ENCODE data around the gene TSEN15.

TSEN15 gene

DNA sequence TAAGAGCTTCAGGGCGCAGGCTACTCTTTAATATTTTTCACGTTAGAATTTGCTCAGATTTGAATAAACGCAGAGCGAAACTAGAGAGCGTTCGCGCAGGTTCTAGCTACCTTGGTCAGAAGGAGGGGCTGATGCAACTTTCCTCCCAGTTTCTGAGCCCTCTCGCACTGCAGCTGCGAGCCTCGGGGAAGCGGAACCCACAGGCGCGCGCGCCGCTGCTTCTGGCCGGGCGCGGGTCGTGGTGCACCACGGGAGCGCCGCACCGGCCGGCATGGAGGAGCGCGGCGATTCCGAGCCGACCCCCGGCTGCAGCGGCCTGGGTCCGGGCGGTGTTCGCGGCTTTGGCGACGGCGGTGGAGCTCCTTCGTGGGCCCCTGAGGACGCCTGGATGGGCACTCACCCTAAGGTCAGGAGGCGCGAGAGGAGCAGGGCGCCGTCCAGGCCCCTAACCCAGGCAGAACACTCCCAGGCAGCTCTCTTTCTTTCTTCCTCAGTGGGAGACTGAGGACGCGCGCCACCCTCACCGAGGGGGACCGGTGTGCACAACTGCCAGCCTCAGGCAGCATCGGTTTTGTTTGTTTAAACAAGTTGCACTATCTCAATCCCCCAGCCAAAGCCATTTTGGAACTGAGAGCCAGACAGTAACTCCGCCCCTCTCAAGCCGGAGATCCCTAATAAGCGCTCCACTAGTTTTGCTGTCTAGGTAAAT, at the start of gene TSEN15:
Gene TSEN15 (plus strand): TSS at position 246 of the 709 bp plus-strand sequence. CDS start 26 bp downstream, at position 272.
- in situ Hi-C loops (cut with HindIII; ENCODE audit: low sequenced_read_pairs) = no loop called here
- DNase-seq (ENCODE audit: low read depth, low spot score) = peak; percentile 89
- TF ChIP-seq, protein P1, sequence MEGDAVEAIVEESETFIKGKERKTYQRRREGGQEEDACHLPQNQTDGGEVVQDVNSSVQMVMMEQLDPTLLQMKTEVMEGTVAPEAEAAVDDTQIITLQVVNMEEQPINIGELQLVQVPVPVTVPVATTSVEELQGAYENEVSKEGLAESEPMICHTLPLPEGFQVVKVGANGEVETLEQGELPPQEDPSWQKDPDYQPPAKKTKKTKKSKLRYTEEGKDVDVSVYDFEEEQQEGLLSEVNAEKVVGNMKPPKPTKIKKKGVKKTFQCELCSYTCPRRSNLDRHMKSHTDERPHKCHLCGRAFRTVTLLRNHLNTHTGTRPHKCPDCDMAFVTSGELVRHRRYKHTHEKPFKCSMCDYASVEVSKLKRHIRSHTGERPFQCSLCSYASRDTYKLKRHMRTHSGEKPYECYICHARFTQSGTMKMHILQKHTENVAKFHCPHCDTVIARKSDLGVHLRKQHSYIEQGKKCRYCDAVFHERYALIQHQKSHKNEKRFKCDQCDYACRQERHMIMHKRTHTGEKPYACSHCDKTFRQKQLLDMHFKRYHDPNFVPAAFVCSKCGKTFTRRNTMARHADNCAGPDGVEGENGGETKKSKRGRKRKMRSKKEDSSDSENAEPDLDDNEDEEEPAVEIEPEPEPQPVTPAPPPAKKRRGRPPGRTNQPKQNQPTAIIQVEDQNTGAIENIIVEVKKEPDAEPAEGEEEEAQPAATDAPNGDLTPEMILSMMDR (IDR thresholded peaks at IDR 0.05; ENCODE audit: low read depth, low read length) = no peak
- peak within 1 kb of the TSS; percentile 74 for H3K4me3 ChIP-seq (ENCODE audit: low read depth, low read length)

DNA sequence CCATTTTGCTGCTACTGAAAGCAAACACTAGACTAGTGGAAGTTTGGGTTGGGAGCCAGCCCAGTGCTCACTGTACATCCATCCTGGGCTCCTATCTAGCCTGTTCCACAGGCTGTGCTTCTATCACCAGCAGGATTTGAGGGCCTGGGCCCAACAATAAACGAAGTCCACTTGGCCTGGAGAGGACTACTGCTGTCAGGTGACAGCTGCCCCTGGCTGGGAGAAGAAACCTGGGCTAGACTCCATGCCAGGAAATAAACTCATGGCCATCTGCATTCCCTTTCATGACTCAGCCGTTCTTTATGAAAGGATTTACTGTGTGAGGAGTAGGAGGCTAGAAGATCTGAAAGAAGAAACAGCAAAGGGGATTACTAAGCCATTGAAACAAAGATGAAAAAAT, 49.5 kb upstream of the TSEN15 start:
- TF ChIP-seq, protein P1 (IDR thresholded peaks at IDR 0.05; ENCODE audit: low read depth, low read length) = no peak
- in situ Hi-C loops (cut with HindIII; ENCODE audit: low sequenced_read_pairs) = no loop called here
- H3K4me3 ChIP-seq (ENCODE audit: low read depth, low read length) = no peak overlapping the region
- peak; percentile 93 for DNase-seq (ENCODE audit: low read depth, low spot score)

DNA sequence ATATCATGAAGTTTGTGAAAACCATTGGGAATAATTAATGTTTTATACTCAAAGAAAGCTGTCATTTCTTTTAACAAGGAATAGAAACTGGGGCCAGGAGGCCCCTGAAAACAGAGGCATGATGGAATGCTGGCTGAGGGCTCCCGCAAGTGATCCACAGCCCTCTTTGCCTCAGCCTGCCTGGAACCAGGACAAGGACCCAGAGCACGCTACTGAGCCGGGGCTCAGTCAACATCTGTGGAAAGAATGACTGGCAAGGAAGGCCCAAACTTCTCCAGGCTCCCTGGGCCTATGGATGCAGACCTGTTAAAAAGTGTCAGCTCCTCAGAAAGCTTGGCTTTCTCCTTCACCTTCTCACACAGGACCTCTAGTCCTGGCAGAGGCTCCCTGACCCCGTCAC, 46.6 kb upstream of the TSEN15 start:
- TF ChIP-seq, protein P1 (IDR thresholded peaks at IDR 0.05; ENCODE audit: low read depth, low read length) = no peak
- no peak for DNase-seq (ENCODE audit: low read depth, low spot score)
- in situ Hi-C loops (cut with HindIII; ENCODE audit: low sequenced_read_pairs) = no loop called here
- no peak overlapping the region for H3K4me3 ChIP-seq (ENCODE audit: low read depth, low read length)

DNA sequence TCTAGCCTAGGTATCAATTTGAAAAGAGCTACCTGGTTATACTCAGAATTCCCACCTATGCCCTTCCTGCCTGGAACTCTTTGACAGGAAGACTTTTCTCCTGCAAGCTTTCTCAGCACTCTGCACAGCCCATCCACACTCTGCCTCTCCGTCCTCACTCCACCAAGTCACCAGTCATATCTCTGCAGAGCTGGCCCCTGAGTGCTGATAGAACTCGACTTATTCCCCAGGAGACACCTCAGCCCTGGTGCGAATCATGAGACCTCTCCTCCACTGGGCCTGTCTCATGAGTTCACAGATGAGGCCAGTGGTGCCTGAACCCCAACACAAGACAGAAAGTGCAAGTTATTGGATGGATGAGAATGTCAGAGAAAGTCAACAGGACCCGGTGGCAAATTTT, 46.0 kb upstream of the TSEN15 start:
- no peak overlapping the region for H3K4me3 ChIP-seq (ENCODE audit: low read depth, low read length)
- TF ChIP-seq, protein P1 (IDR thresholded peaks at IDR 0.05; ENCODE audit: low read depth, low read length) = no peak
- in situ Hi-C loops (cut with HindIII; ENCODE audit: low sequenced_read_pairs) = no loop called here
- no peak for DNase-seq (ENCODE audit: low read depth, low spot score)

DNA sequence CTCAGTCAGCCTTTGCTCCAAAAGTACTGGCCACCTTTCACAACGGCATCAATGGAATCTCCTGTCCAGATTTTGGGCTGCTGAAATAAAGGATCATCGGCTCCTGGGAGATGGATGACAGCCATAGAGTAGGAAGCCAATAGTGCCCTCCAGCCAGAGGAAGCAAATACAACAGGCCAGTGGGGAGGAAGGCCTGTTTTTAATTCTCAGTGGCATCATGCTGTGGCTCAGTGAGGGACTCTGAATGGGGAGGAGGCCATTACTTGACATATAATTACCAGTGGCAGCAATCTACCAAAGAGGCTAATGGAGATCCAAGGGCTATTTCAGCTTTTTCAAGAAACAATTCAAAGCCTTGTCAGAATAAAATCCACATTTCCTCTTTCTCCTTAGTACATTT, 40.7 kb upstream of the TSEN15 start:
- no peak for DNase-seq (ENCODE audit: low read depth, low spot score)
- TF ChIP-seq, protein P1 (IDR thresholded peaks at IDR 0.05; ENCODE audit: low read depth, low read length) = no peak
- H3K4me3 ChIP-seq (ENCODE audit: low read depth, low read length) = no peak overlapping the region
- in situ Hi-C loops (cut with HindIII; ENCODE audit: low sequenced_read_pairs) = no loop called here

DNA sequence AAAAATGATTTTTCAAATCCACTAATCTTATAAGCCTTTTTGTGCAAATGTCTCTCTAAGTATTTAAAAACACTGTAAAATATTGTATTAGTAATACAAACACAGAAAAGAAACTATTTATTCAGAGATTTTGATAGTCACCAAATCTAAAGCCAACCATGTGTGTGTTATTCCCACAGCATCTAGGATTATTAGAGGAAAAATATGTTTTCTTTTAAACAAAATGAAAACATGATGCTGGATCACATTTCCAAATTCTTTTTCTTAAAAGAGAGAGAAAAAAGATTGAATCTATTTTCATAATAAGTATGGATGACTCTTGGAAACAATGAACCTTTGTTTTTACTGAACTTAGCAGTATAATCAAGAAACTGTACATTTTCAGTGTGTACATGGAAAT, 39.3 kb upstream of the TSEN15 start:
- H3K4me3 ChIP-seq (ENCODE audit: low read depth, low read length) = no peak overlapping the region
- no peak for DNase-seq (ENCODE audit: low read depth, low spot score)
- TF ChIP-seq, protein P1 (IDR thresholded peaks at IDR 0.05; ENCODE audit: low read depth, low read length) = no peak
- in situ Hi-C loops (cut with HindIII; ENCODE audit: low sequenced_read_pairs) = no loop called here

Data from astrocyte of the spinal cord (primary cell).